ENCODE results near the gene AGAP1.

The AGAP1 gene

DNA sequence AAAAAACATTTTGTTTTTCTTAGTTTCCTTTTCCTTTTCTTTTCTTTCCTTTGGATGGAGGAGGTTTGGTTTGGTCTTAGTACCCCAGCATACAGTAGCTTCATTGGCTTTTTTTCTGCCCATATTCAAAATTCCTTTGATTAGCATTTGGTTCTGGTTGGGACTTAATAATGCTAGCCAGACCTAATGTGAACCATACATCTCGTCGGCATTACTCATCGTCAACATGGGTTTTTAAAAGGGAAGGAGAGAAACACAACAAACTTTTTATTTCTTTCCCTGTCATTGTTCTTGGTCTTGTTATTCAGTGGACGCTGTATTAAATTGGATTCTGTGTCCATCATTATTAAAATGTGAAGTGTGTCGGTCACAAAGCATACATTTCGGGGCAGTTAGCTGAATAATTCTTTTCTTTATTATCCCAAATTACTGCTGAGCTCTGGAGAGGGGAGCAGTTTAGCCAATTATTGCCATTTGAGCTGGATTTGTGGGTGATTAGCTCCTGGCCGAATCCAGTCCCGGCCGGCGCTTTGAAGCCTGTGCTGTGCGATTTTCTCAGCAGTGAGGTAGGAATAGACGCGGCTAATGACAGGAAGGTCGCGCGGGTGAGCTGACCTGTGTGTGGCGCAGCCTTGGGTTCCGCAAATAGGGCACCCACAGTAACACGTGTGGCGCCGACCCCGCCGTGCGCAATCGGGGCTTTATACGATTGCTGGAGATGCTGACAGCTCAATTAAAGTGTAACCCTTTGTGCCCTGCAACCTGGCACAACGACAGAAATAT lies 371.1 kb downstream of the AGAP1 start:
- Histone ChIP-seq H3K36me3 (replicated peaks) (no peaks in the 10 kb centered on the region), H3K27ac (no peak overlapping the region), H3K27me3 (replicated peaks) (no peaks in the 10 kb centered on the region), H3K4me3 (ENCODE audit: low read depth, low read length) (peak overlapping the region; percentile 24)
- TF ChIP-seq CTCF (IDR thresholded peaks at IDR 0.05; ENCODE audit: low read depth, low read length, missing control alignments) = no peak
- in situ Hi-C loops (cut with HindIII; ENCODE audit: low pct_ligation_motif_present, low sequenced_read_pairs) = no loop called here
- no peak for DNase-seq

GRCh38 chr2:235866373-235866772 lies 372.5 kb downstream of the AGAP1 start:
- H3K27ac ChIP-seq = no peak overlapping the region
- H3K36me3 ChIP-seq (replicated peaks) = no peaks in the 10 kb centered on the region
- H3K27me3 ChIP-seq (replicated peaks) = no peaks in the 10 kb centered on the region
- no peak for DNase-seq
- in situ Hi-C loops (cut with HindIII; ENCODE audit: low pct_ligation_motif_present, low sequenced_read_pairs) = no loop called here
- TF ChIP-seq CTCF (IDR thresholded peaks at IDR 0.05; ENCODE audit: low read depth, low read length, missing control alignments) = no peak
- H3K4me3 ChIP-seq (ENCODE audit: low read depth, low read length) = no peak overlapping the region

- Histone ChIP-seq H3K4me3 (ENCODE audit: low read depth, low read length) (no peak overlapping the region), H3K27me3 (replicated peaks) (no peaks in the 10 kb centered on the region), H3K27ac (no peak overlapping the region), H3K36me3 (replicated peaks) (no peaks in the 10 kb centered on the region)
- DNase-seq = no peak
- in situ Hi-C loops (cut with HindIII; ENCODE audit: low pct_ligation_motif_present, low sequenced_read_pairs) = no loop called here
- TF ChIP-seq CTCF (IDR thresholded peaks at IDR 0.05; ENCODE audit: low read depth, low read length, missing control alignments) = no peak
These were observed 374.4 kb downstream of the AGAP1 start for GRCh38 chr2:235868224-235868623.

- Histone ChIP-seq H3K4me3 (ENCODE audit: low read depth, low read length) (no peak overlapping the region), H3K27me3 (replicated peaks) (no peaks in the 10 kb centered on the region), H3K27ac (no peak overlapping the region), H3K36me3 (replicated peaks) (no peaks in the 10 kb centered on the region)
- no peak for DNase-seq
- TF ChIP-seq CTCF (IDR thresholded peaks at IDR 0.05; ENCODE audit: low read depth, low read length, missing control alignments) = no peak
- in situ Hi-C loops (cut with HindIII; ENCODE audit: low pct_ligation_motif_present, low sequenced_read_pairs) = no loop called here
These were observed 374.8 kb downstream of the AGAP1 start for GRCh38 chr2:235868645-235869044.

DNA sequence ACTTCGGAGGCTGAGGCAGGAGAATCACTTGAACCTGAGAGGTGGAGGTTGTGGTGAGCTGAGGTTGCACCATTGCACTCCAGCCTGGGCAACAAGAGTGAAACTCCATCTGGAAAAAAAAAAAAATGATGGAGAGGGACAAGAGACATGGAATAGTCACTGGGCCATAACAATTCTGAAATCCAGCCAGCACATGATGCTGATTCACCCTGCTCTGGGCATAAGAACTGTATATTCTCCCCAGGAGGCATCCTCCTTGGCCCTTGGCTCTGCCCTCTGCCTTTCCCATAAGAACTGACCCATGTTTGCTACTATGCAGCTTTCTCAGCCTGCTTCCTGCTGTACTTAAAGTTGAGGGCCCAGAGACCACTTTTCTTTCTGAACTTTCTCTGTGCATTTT lies 376.7 kb downstream of the AGAP1 start:
- in situ Hi-C loops (cut with HindIII; ENCODE audit: low pct_ligation_motif_present, low sequenced_read_pairs) = no loop called here
- no peaks in the 10 kb centered on the region for H3K27me3 ChIP-seq (replicated peaks)
- no peak for TF ChIP-seq CTCF (IDR thresholded peaks at IDR 0.05; ENCODE audit: low read depth, low read length, missing control alignments)
- no peak overlapping the region for H3K27ac ChIP-seq
- no peak for DNase-seq
- no peak overlapping the region for H3K4me3 ChIP-seq (ENCODE audit: low read depth, low read length)
- H3K36me3 ChIP-seq (replicated peaks) = no peaks in the 10 kb centered on the region

All from brain microvascular endothelial cell (primary cell).